H1 (cell line): ENCODE data around the gene FGFRL1.

Source experiments
- CHD2 ChIP-seq: IDR thresholded peaks from 2 replicates; pipeline ENCODE4 v1.6.1; 2012; ENCODE audit warnings: low read length, improper control_type of control experiment
- CTCF ChIP-seq, 3 experiments: IDR thresholded peaks; 1 replicate in 2 of 3; 2 replicates in 1 of 3; pipeline versions ENCODE4 v1.5.1 to v1.6.1; 2011; ENCODE audit warnings: low read length in 3 of 3, mild to moderate bottlenecking in 3 of 3, inconsistent platforms in 2 of 3, low read depth in 1 of 3, moderate library complexity in 1 of 3; ENCODE audit not compliant: insufficient read depth in 1 of 3; ENCODE audit errors: control extremely low read depth in 1 of 3
- EP300 ChIP-seq, 2 experiments: IDR thresholded peaks; 1 replicate in 1 of 2; 2 replicates in 1 of 2; pipeline ENCODE4 v1.6.1; 2011 to 2012; ENCODE audit warnings: low read depth in 2 of 2, low read length in 2 of 2, mild to moderate bottlenecking in 2 of 2, borderline replicate concordance in 1 of 2, inconsistent platforms in 1 of 2, moderate library complexity in 1 of 2
- EZH2 ChIP-seq: fragments of 200-600 bp; sonication (generic); IDR thresholded peaks from 2 replicates; pipeline ENCODE4 v1.7.1; 2012; ENCODE audit warnings: low read depth, mild to moderate bottlenecking, moderate library complexity, low read length, inconsistent platforms; ENCODE audit not compliant: severe bottlenecking
- HDAC2 ChIP-seq, 2 experiments: fragments of 300-600 bp in 1 of 2; sonication (generic) in 1 of 2; IDR thresholded peaks; 2 replicates each; pipeline ENCODE4 v1.6.1; 2011 to 2012; ENCODE audit warnings: low read depth in 2 of 2, low read length in 2 of 2, mild to moderate bottlenecking in 2 of 2, moderate library complexity in 2 of 2, borderline replicate concordance in 1 of 2, inconsistent platforms in 1 of 2
- KDM5A ChIP-seq: fragments of 200-600 bp; IDR thresholded peaks from 2 replicates; pipeline ENCODE4 v1.7.1; 2012; ENCODE audit warnings: mild to moderate bottlenecking, low read length, inconsistent platforms, mixed read lengths
- PHF8 ChIP-seq: fragments of 200-600 bp; sonication (generic); conservative IDR thresholded peaks from 2 replicates; pipeline ENCODE4 v1.7.1; 2012; ENCODE audit warnings: low read depth, mild to moderate bottlenecking, inconsistent platforms, low read length, moderate library complexity
- YY1 ChIP-seq: IDR thresholded peaks from 2 replicates; pipeline ENCODE4 v1.6.1; 2011; ENCODE audit warnings: low read depth, mild to moderate bottlenecking, low read length

GRCh38 chr4:1002631-1003251, 8.7 kb upstream of the FGFRL1 start:
- TF ChIP-seq YY1 (no peak), CHD2 (no peak), PHF8 (no peak), HDAC2 (IDR thresholded peaks at IDR 0.05; ENCODE audit: borderline replicate concordance in 1 of 2, low read depth in 2 of 2, low read length in 2 of 2) (no peak), EP300 (IDR thresholded peaks at IDR 0.05; ENCODE audit: borderline replicate concordance in 1 of 2, low read depth in 2 of 2, low read length in 2 of 2) (no peak), CTCF (IDR thresholded peaks at IDR 0.05; ENCODE audit: control extremely low read depth in 1 of 3, insufficient read depth in 1 of 3, low read depth in 1 of 3, low read length in 3 of 3) (no peak), EZH2 (peak; percentile 75), KDM5A (no peak)
